ENCODE measurements around the gene AATF. TPM values are rescaled to one million over a fixed set of nuclear protein-coding genes. Genes with fewer than 3 reads are reported as not detected.

The AATF gene
- total and polyA plus RNA-seq, 9 of the 15 experiments (the other 6 are each of a cell fraction or from before 2014, with no cell fraction given), result 34.5 to 133 (median 90.1) TPM

GRCh38 chr17:36943250-36944191 is 5.2 kb upstream of the AATF start (continued):
- TF ChIP-seq, protein P1, sequence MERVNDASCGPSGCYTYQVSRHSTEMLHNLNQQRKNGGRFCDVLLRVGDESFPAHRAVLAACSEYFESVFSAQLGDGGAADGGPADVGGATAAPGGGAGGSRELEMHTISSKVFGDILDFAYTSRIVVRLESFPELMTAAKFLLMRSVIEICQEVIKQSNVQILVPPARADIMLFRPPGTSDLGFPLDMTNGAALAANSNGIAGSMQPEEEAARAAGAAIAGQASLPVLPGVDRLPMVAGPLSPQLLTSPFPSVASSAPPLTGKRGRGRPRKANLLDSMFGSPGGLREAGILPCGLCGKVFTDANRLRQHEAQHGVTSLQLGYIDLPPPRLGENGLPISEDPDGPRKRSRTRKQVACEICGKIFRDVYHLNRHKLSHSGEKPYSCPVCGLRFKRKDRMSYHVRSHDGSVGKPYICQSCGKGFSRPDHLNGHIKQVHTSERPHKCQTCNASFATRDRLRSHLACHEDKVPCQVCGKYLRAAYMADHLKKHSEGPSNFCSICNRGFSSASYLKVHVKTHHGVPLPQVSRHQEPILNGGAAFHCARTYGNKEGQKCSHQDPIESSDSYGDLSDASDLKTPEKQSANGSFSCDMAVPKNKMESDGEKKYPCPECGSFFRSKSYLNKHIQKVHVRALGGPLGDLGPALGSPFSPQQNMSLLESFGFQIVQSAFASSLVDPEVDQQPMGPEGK (CRISPR knock-in tag; IDR thresholded peaks at IDR 0.05; ENCODE audit: borderline replicate concordance), result no peak
- TF ChIP-seq ZBED1 (IDR thresholded peaks at IDR 0.05), result no peak
- no peak for TF ChIP-seq SMARCE1 (IDR thresholded peaks at IDR 0.05)
- TF ChIP-seq SAP30 (IDR thresholded peaks at IDR 0.05; ENCODE audit: borderline replicate concordance, insufficient read depth, low read depth, low read length, poor library complexity, severe bottlenecking), result no peak

DNA sequence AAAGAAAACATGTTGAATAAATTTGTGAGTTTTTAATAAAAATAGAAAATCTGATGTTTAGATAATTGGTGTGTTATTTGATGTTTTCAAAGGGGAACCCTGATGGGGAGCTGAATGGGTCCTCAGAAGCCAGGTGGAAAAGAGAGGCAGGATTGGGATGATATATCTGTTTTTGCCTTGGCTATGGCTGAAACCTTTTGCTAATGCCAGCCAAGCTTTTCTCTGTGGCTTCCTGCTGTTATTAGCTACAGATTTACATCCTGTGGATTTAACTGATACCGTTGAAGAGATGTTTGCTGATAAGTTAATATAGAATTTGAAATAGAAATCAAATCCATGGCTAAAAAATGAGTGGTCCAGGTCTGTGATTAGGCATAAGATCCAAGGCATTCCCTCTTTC is 4.2 kb upstream of the AATF start:
- H4K20me1 ChIP-seq (replicated peaks; ENCODE audit: control insufficient read depth, insufficient read depth, low read length), result no peaks in the 10 kb centered on the region
- 0% methylated on average over 1 of the region's 1 CpG for WGBS (ENCODE audit: insufficient coverage, low coverage, missing lambda C conversion rate)
- no peak for DNase-seq (ENCODE audit: extremely low read depth in 1 of 4, low spot score in 3 of 4)
- ATAC-seq, result no peak
- CTCF ChIA-PET (ENCODE audit: low intra/inter-chr PET ratio), result no interaction called here
- intact Hi-C loops (cut with micrococcal nuclease) (no loop called here), in situ Hi-C loops (cut with MboI) (no loop called here)
- FAIRE-seq, result no peak
- H3K79me2 ChIP-seq (ENCODE audit: control insufficient read depth, insufficient read depth, low read length), result peaks cover 8% of the 10 kb centered on the region
- H3K4me1 ChIP-seq (replicated peaks in 1 of 2; ENCODE audit: control insufficient read depth in 2 of 2, insufficient read depth in 2 of 2, low read length in 2 of 2), result peaks cover 10 to 20% of the 10 kb centered on the region in 2 experiments; a peak in 4 of 5 replicates
- H3K9me3 ChIP-seq (replicated peaks; ENCODE audit: control insufficient read depth, insufficient read depth, low read depth, low read length), result no peaks in the 10 kb centered on the region
- H3K36me3 ChIP-seq (ENCODE audit: control insufficient read depth, insufficient read depth, low read length), result no peaks in the 10 kb centered on the region
- no peaks in the 10 kb centered on the region for H3K9me1 ChIP-seq (ENCODE audit: control insufficient read depth, insufficient read depth, low read length)
- H3K9ac ChIP-seq (ENCODE audit: insufficient read depth in 1 of 2, low read depth in 2 of 2, low read length in 2 of 2), result no peak overlapping the region
- BruUV-seq (replicated peaks), result no TSS peak
- H3K4me3 ChIP-seq, result no peak overlapping the region
- H3K4me2 ChIP-seq (ENCODE audit: insufficient read depth, low read length), result no peak overlapping the region
- peaks cover 12 to 31% of the 10 kb centered on the region in 2 experiments; a peak in 4 of 5 replicates for H3K27me3 ChIP-seq (ENCODE audit: control insufficient read depth in 2 of 2, insufficient read depth in 2 of 2, low read length in 2 of 2)
- POLR2A ChIA-PET, result interaction anchor here (0.8 kb wide), 1 partner anchor 15 kb away, joined by 4 read pairs; no protein-coding TSS in a partner anchor
- H3K27ac ChIP-seq (ENCODE audit: extremely low read depth, low read depth, low read length), result no peak overlapping the region
- H2AFZ ChIP-seq (ENCODE audit: low read depth, low read length), result no peak overlapping the region
- TF ChIP-seq ZNF449 (CRISPR knock-in tag; IDR thresholded peaks at IDR 0.05) (no peak), ZBTB7A (IDR thresholded peaks at IDR 0.05; ENCODE audit: borderline replicate concordance, control insufficient read depth, low read depth, low read length) (no peak), ZNF79 (CRISPR knock-in tag; IDR thresholded peaks at IDR 0.05; ENCODE audit: low read depth) (no peak), GABPA (tag; conservative IDR thresholded peaks at IDR 0.05; ENCODE audit: low read depth) (no peak), ZNF23 (CRISPR knock-in tag; IDR thresholded peaks at IDR 0.05) (no peak), ZNF12 (CRISPR knock-in tag; IDR thresholded peaks at IDR 0.05) (no peak), TRIM25 (IDR thresholded peaks at IDR 0.05; ENCODE audit: borderline replicate concordance) (no peak), FOXA1 (IDR thresholded peaks at IDR 0.05; ENCODE audit: borderline replicate concordance) (no peak)
